ENCODE data around the gene AKR7A3.

DNA sequence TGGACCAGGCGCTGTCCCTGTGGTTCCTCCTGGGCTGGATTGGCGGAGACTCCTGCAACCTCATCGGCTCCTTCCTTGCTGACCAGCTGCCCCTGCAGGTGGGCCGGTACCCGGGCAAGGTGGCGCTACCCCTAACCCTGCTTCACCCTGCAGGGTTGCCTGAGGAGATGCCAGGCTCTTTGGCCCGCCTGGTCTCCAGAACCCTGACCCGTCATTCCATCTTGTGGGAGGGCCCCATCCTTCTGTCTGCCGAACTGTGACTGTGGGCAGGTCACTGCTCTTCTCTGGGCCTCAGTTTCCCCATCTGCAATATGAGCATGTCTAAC is 36.1 kb upstream of the AKR7A3 start:
- TF ChIP-seq, protein P1, sequence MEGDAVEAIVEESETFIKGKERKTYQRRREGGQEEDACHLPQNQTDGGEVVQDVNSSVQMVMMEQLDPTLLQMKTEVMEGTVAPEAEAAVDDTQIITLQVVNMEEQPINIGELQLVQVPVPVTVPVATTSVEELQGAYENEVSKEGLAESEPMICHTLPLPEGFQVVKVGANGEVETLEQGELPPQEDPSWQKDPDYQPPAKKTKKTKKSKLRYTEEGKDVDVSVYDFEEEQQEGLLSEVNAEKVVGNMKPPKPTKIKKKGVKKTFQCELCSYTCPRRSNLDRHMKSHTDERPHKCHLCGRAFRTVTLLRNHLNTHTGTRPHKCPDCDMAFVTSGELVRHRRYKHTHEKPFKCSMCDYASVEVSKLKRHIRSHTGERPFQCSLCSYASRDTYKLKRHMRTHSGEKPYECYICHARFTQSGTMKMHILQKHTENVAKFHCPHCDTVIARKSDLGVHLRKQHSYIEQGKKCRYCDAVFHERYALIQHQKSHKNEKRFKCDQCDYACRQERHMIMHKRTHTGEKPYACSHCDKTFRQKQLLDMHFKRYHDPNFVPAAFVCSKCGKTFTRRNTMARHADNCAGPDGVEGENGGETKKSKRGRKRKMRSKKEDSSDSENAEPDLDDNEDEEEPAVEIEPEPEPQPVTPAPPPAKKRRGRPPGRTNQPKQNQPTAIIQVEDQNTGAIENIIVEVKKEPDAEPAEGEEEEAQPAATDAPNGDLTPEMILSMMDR (conservative IDR thresholded peaks at IDR 0.05) = no peak
- no peak for TF ChIP-seq ZFX (IDR thresholded peaks at IDR 0.05)
